OCI-LY1 (cell line): ENCODE results near the gene PRELID1.

Experiments
- H2AFZ ChIP-seq: fragments of 200-600 bp; sonication (generic), shearing (Covaris generic); 2 replicates; pipeline ENCODE4 v1.6.0; 2014; ENCODE audit warnings: antibody characterized with exemption, mild to moderate bottlenecking, low read length
- H3F3A ChIP-seq: fragments of 200-600 bp; sonication (generic), shearing (Covaris generic); 2 replicates; pipeline ENCODE4 v1.6.0; 2014; ENCODE audit warnings: mild to moderate bottlenecking, antibody characterized with exemption, low read length, moderate library complexity; ENCODE audit not compliant: insufficient read depth
- H3K27ac ChIP-seq: fragments of 200-600 bp; sonication (generic); 2 replicates; pipeline ENCODE4 v1.5.1; 2014; ENCODE audit warnings: low read length, mixed run types, mild to moderate bottlenecking, low read depth; ENCODE audit not compliant: poor library complexity, severe bottlenecking
- H3K27me3 ChIP-seq: fragments of 200-600 bp; sonication (generic); 2 replicates; pipeline ENCODE4 v1.6.0; 2014; ENCODE audit warnings: antibody characterized with exemption, mild to moderate bottlenecking, low read length, moderate library complexity; ENCODE audit not compliant: insufficient read depth
- H3K36me3 ChIP-seq: fragments of 200-600 bp; sonication (generic); 2 replicates; pipeline ENCODE4 v1.6.1; 2014; ENCODE audit warnings: mild to moderate bottlenecking, antibody characterized with exemption, low read length, moderate library complexity, mixed read lengths; ENCODE audit not compliant: insufficient read depth
- H3K4me1 ChIP-seq: fragments of 200-600 bp; sonication (generic); 2 replicates; pipeline ENCODE4 v1.5.1; 2014; ENCODE audit warnings: mild to moderate bottlenecking, low read length, moderate library complexity; ENCODE audit not compliant: insufficient read depth, severe bottlenecking
- H3K4me2 ChIP-seq: fragments of 200-600 bp; sonication (generic), shearing (Covaris generic); 2 replicates; pipeline ENCODE4 v1.6.1; 2014; ENCODE audit warnings: low read length
- H3K4me3 ChIP-seq: fragments of 200-600 bp; sonication (generic); 2 replicates; pipeline ENCODE4 v1.5.1; 2014; ENCODE audit warnings: low read length, low read depth, mild to moderate bottlenecking, mixed read lengths; ENCODE audit not compliant: poor library complexity, severe bottlenecking
- H3K79me2 ChIP-seq: fragments of 200-600 bp; shearing (Covaris generic); 2 replicates; pipeline ENCODE4 v1.6.1; 2016; ENCODE audit warnings: mixed run types, low read length, mixed read lengths; ENCODE audit not compliant: insufficient read depth
- H3K9ac ChIP-seq: fragments of 200-600 bp; sonication (generic), shearing (Covaris generic); 2 replicates; pipeline ENCODE4 v1.6.1; 2014; ENCODE audit warnings: mild to moderate bottlenecking, low read length, mixed read lengths
- H3K9me2 ChIP-seq: fragments of 200-600 bp; sonication (generic), shearing (Covaris generic); 2 replicates; pipeline ENCODE4 v1.6.1; 2014; ENCODE audit warnings: low read depth, mild to moderate bottlenecking, low read length, mixed read lengths
- H3K9me3 ChIP-seq: fragments of 200-600 bp; shearing (Covaris generic); 2 replicates; pipeline ENCODE4 v1.6.1; 2014; ENCODE audit warnings: low read length, mixed read lengths
- H4K20me1 ChIP-seq: fragments of 200-600 bp; sonication (generic), shearing (Covaris generic); 2 replicates; pipeline ENCODE4 v1.6.0; 2016; ENCODE audit warnings: mild to moderate bottlenecking, low read length; ENCODE audit not compliant: insufficient read depth
- CTCF ChIP-seq: fragments of 200-600 bp; sonication (generic), shearing (Covaris generic); IDR thresholded peaks from 2 replicates; pipeline ENCODE4 v1.5.1; 2017; ENCODE audit warnings: mild to moderate bottlenecking, antibody characterized with exemption, low read length, moderate library complexity, mixed read lengths
- EZH2 ChIP-seq: fragments of 200-600 bp; sonication (generic), shearing (Covaris generic); IDR thresholded peaks from 2 replicates; pipeline ENCODE4 v1.8.0; 2017; ENCODE audit warnings: borderline replicate concordance, mixed run types, mild to moderate bottlenecking, antibody characterized with exemption, low read length, moderate library complexity, mixed read lengths

PRELID1 gene

GRCh38 chr5:177300951-177301350, 2.6 kb upstream of the PRELID1 start:
- Histone ChIP-seq H3K36me3 (peaks cover 48% of the 10 kb centered on the region), H3K4me3 (no peak overlapping the region), H3K4me1 (peaks cover 51% of the 10 kb centered on the region), H3F3A (no peaks in the 10 kb centered on the region; the same call in 1 of the 2 replicates), H2AFZ (no peak overlapping the region), H3K27ac (peak overlapping the region; percentile 69), H3K79me2 (peaks cover 13% of the 10 kb centered on the region), H3K9me3 (no peaks in the 10 kb centered on the region), H3K9me2 (no peaks in the 10 kb centered on the region), H4K20me1 (no peaks in the 10 kb centered on the region), H3K9ac (no peak overlapping the region; the same call in 1 of the 2 replicates), H3K27me3 (no peaks in the 10 kb centered on the region), H3K4me2 (no peak overlapping the region)
- TF ChIP-seq EZH2 (no peak), CTCF (no peak)

GRCh38 chr5:177301503-177302165, 2.0 kb upstream of the PRELID1 start:
- TF ChIP-seq EZH2 (no peak), CTCF (no peak)
- no peak overlapping the region for H3K4me3 ChIP-seq
- no peak overlapping the region for H2AFZ ChIP-seq
- peaks cover 13% of the 10 kb centered on the region for H3K79me2 ChIP-seq
- peak overlapping the region; percentile 80; the same call in 1 of the 2 replicates for H3K4me2 ChIP-seq
- H3K9me3 ChIP-seq: no peaks in the 10 kb centered on the region
- H3K36me3 ChIP-seq: peaks cover 48% of the 10 kb centered on the region
- H3K27ac ChIP-seq: peak overlapping the region; percentile 69
- H3K4me1 ChIP-seq: peaks cover 44% of the 10 kb centered on the region
- H4K20me1 ChIP-seq: no peaks in the 10 kb centered on the region
- no peaks in the 10 kb centered on the region for H3K27me3 ChIP-seq
- H3K9me2 ChIP-seq: no peaks in the 10 kb centered on the region
- no peaks in the 10 kb centered on the region; the same call in 1 of the 2 replicates for H3F3A ChIP-seq
- H3K9ac ChIP-seq: no peak overlapping the region

GRCh38 chr5:177302354-177303110, 1.1 kb upstream of the PRELID1 start:
- peak overlapping the region; percentile 69 for H3K27ac ChIP-seq
- H3K9ac ChIP-seq: peak overlapping the region; percentile 95
- H3K4me2 ChIP-seq: peak overlapping the region; percentile 80
- H3K9me3 ChIP-seq: no peaks in the 10 kb centered on the region
- H3K79me2 ChIP-seq: peaks cover 13% of the 10 kb centered on the region
- no peaks in the 10 kb centered on the region for H4K20me1 ChIP-seq
- H3K4me3 ChIP-seq: peak overlapping the region; percentile 99
- H3K4me1 ChIP-seq: peaks cover 44% of the 10 kb centered on the region
- peaks cover 54% of the 10 kb centered on the region for H3K36me3 ChIP-seq
- H2AFZ ChIP-seq: no peak overlapping the region
- no peaks in the 10 kb centered on the region; the same call in 1 of the 2 replicates for H3F3A ChIP-seq
- H3K9me2 ChIP-seq: no peaks in the 10 kb centered on the region
- H3K27me3 ChIP-seq: no peaks in the 10 kb centered on the region
- peak; percentile 61 for TF ChIP-seq CTCF
- TF ChIP-seq EZH2: no peak
